K562 (cell line): Measurements from ENCODE around the gene IQCK. TPM values are rescaled to one million over a fixed set of nuclear protein-coding genes. Genes with fewer than 3 reads are reported as not detected.

Experiments
- ATAC-seq: fragments of 200-7000 bp; cut with Tn5 transposase; 3 replicates; pipeline ENCODE4 v1.9.1; 2020; ENCODE audit warnings: moderate library complexity
- BruUV-seq: library from RNA; stranded (reverse); fragments of 400-500 nt; replicated peaks from 2 replicates; lab custom pipeline; 2021; lab: Mats Ljungman, UMichigan
- CTCF ChIA-PET: fragments of 300-600 bp; formaldehyde crosslinking; extraction: SDS; loops from one replicate; lab custom pipeline; 2021; ENCODE audit warnings: low intra/inter-chr PET ratio; lab: Yijun Ruan, JAX
- POLR2A ChIA-PET: fragments of 300-600, 350-650 bp; sonication (Branson Sonifier 250); formaldehyde crosslinking; extraction: SDS; loops from one replicate; lab custom pipeline; 2021; ENCODE audit warnings: antibody characterized with exemption, inconsistent platforms; lab: Yijun Ruan, JAX
- DNase-seq, 4 experiments: peaks; one replicate each; pipeline versions ENCODE4 v3.0.0 to v3.0.0-alpha.2; 2011 to 2018; ENCODE audit warnings: low spot score in 3 of 4, mixed read lengths in 3 of 4; ENCODE audit errors: extremely low read depth in 1 of 4
- FAIRE-seq: peaks from 2 replicates; lab custom pipeline; 2011; peaks lifted over from hg19 to GRCh38; lab: Jason Lieb, UNC
- H2AFZ ChIP-seq: 2 replicates; pipeline ENCODE4 v1.6.0; 2011; ENCODE audit warnings: low read depth, low read length, control low read depth, inconsistent platforms
- H3K27ac ChIP-seq: fragments of 200-600 bp; 3 replicates; pipeline ENCODE4 v1.8.0; 2011; ENCODE audit warnings: low read depth, mild to moderate bottlenecking, control low read depth, inconsistent platforms, low read length, moderate library complexity, mixed read lengths; ENCODE audit errors: extremely low read depth
- H3K27me3 ChIP-seq, 2 experiments: fragments of 300-600 bp in 1 of 2; 2 replicates in 1 of 2; 3 replicates in 1 of 2; pipeline versions ENCODE4 v1.6.0 to v1.8.0; 2011; ENCODE audit warnings: inconsistent platforms in 2 of 2, low read length in 2 of 2, mild to moderate bottlenecking in 1 of 2, mixed read lengths in 1 of 2, moderate library complexity in 1 of 2; ENCODE audit not compliant: control insufficient read depth in 2 of 2, insufficient read depth in 2 of 2
- H3K36me3 ChIP-seq: fragments of 300-600 bp; 3 replicates; pipeline ENCODE4 v1.8.0; 2011; ENCODE audit warnings: mild to moderate bottlenecking, low read length, inconsistent platforms; ENCODE audit not compliant: control insufficient read depth, insufficient read depth
- H3K4me1 ChIP-seq, 2 experiments: fragments of 200-600 bp in 1 of 2; replicated peaks in 1 of 2; 2 replicates in 1 of 2; 3 replicates in 1 of 2; pipeline versions ENCODE4 v1.5.1 to v1.8.0; 2011; ENCODE audit warnings: inconsistent platforms in 2 of 2, low read length in 2 of 2, mild to moderate bottlenecking in 1 of 2, mixed read lengths in 1 of 2, moderate library complexity in 1 of 2; ENCODE audit not compliant: control insufficient read depth in 2 of 2, insufficient read depth in 2 of 2
- H3K4me2 ChIP-seq: 2 replicates; pipeline ENCODE4 v1.6.1; 2011; ENCODE audit warnings: low read length, control low read depth, inconsistent platforms, mixed read lengths; ENCODE audit not compliant: insufficient read depth
- H3K4me3 ChIP-seq: fragments of 200-600 bp; sonication (generic), shearing (Covaris generic); 2 replicates; pipeline ENCODE4 v1.5.1; 2016; ENCODE audit warnings: control low read depth, inconsistent platforms
- H3K79me2 ChIP-seq: fragments of 200-600 bp; 3 replicates; pipeline ENCODE4 v1.8.0; 2011; ENCODE audit warnings: low read length, inconsistent platforms; ENCODE audit not compliant: control insufficient read depth, insufficient read depth
- H3K9ac ChIP-seq, 2 experiments: 2 replicates each; pipeline versions ENCODE4 v1.6.0 to v1.6.1; 2011; ENCODE audit warnings: low read depth in 2 of 2, low read length in 2 of 2, control low read depth in 1 of 2, inconsistent platforms in 1 of 2, mild to moderate bottlenecking in 1 of 2, mixed read lengths in 1 of 2; ENCODE audit not compliant: insufficient read depth in 1 of 2
- H3K9me1 ChIP-seq: one replicate; pipeline ENCODE4 v1.6.0; 2011; ENCODE audit warnings: inconsistent platforms, mild to moderate bottlenecking, low read length, moderate library complexity; ENCODE audit not compliant: control insufficient read depth, insufficient read depth
- H3K9me3 ChIP-seq: replicated peaks from 2 replicates; pipeline ENCODE4 v1.5.1; 2011; ENCODE audit warnings: low read depth, low read length, inconsistent platforms; ENCODE audit not compliant: control insufficient read depth, insufficient read depth
- H4K20me1 ChIP-seq: replicated peaks from 2 replicates; pipeline ENCODE4 v1.6.1; 2011; ENCODE audit warnings: low read length, inconsistent platforms, mixed read lengths; ENCODE audit not compliant: control insufficient read depth, insufficient read depth
- HDGF ChIP-seq: fragments of 450-650 bp; IDR thresholded peaks from 2 replicates; pipeline ENCODE4 v1.6.1; 2016
- POLR2G ChIP-seq: fragments of 200-400 bp; formaldehyde crosslinking; IDR thresholded peaks from 2 replicates; pipeline ENCODE4 v1.6.1; 2017; ENCODE audit warnings: low read depth, mild to moderate bottlenecking, antibody characterized with exemption, low read length, moderate library complexity
- RBFOX2 ChIP-seq: fragments of 200-400 bp; formaldehyde crosslinking; IDR thresholded peaks from 2 replicates; pipeline ENCODE4 v1.6.1; 2017; ENCODE audit warnings: low read depth, mild to moderate bottlenecking, low read length, moderate library complexity
- SMAD2 ChIP-seq: fragments of 150-350 bp; IDR thresholded peaks from 2 replicates; pipeline ENCODE4 v1.6.1; 2014; ENCODE audit warnings: low read depth, mild to moderate bottlenecking, low read length
- SREBF2 ChIP-seq: sonication (generic); formaldehyde crosslinking; IDR thresholded peaks from 2 replicates; pipeline ENCODE4 v1.4.0; 2020; ENCODE audit warnings: mild to moderate bottlenecking, missing genetic modification reagents
- SUPT5H ChIP-seq: fragments of 450-650 bp; IDR thresholded peaks from 2 replicates; pipeline ENCODE4 v1.6.1; 2016
- TEAD1 ChIP-seq, 2 experiments: fragments of 450-650 bp in 1 of 2; sonication (generic) in 1 of 2; formaldehyde crosslinking; IDR thresholded peaks; 2 replicates each; pipeline versions ENCODE4 v1.4.0 to v1.8.0; 2020 to 2022; ENCODE audit warnings: mild to moderate bottlenecking in 2 of 2, missing genetic modification reagents in 1 of 2
- ZBTB7A ChIP-seq: IDR thresholded peaks from 2 replicates; pipeline ENCODE4 v1.6.1; 2011; ENCODE audit warnings: low read depth, mild to moderate bottlenecking, low read length, moderate library complexity, borderline replicate concordance; ENCODE audit not compliant: control insufficient read depth
- ZNF12 ChIP-seq: sonication (generic); formaldehyde crosslinking; IDR thresholded peaks from 2 replicates; pipeline ENCODE4 v1.4.0; 2020; ENCODE audit warnings: mild to moderate bottlenecking, missing genetic modification reagents
- WGBS: fragments of 100-300 bp; shearing (Covaris generic); methylation state at CpG from one replicate; pipeline ENCODE4 v1.1.6; 2016; ENCODE audit warnings: low coverage, mixed read lengths; ENCODE audit not compliant: insufficient coverage; ENCODE audit errors: missing lambda C conversion rate; 5-methylcytosine and 5-hydroxymethylcytosine counted together
- in situ Hi-C: fragments of 300-500 bp; cut with MboI; formaldehyde crosslinking; loops from 4 replicates; pipeline ENCODE4 v1.15.0; 2018; ENCODE audit warnings: inconsistent platforms, mixed read lengths
- intact Hi-C: fragments of 100-400 bp; cut with micrococcal nuclease; formaldehyde crosslinking; loops from 2 replicates; pipeline ENCODE4 v1.14.2; 2022
- polyA plus RNA-seq, 8 experiments: library from polyadenylated mRNA; depleted of rRNA in 4 of 8; stranded (reverse) in 5 of 8; unstranded in 3 of 8; fragments of >200 nt; fragmentation: Nextera tagmentation in 2 of 8; fragmentation: Illumina TruSeq in 1 of 8; extraction: Ambion mirVana in 2 of 8; extraction: Trizol in 1 of 8; gene quantifications; 2 replicates each; pipeline versions ENCODE4 v1.2.1 to v1.2.3, GENCODE V29; 2011 to 2014; ENCODE audit warnings: inconsistent platforms in 1 of 8, missing spikeins in 1 of 8
- total RNA-seq, 7 experiments: library from RNA; depleted of rRNA in 6 of 7; stranded (reverse); fragments of >200 nt in 6 of 7; fragmentation: Illumina TruSeq in 2 of 7; extraction: Trizol in 2 of 7; gene quantifications; 2 replicates each; pipeline versions ENCODE4 v1.2.1 to v1.2.3, GENCODE V29; 2011 to 2021; ENCODE audit warnings: low replicate concordance in 1 of 7

IQCK gene
- total and polyA plus RNA-seq, 9 of the 15 experiments (the other 6 are each of a cell fraction or from before 2014, with no cell fraction given), result 5.2 to 12.2 (median 7.3) TPM

DNA sequence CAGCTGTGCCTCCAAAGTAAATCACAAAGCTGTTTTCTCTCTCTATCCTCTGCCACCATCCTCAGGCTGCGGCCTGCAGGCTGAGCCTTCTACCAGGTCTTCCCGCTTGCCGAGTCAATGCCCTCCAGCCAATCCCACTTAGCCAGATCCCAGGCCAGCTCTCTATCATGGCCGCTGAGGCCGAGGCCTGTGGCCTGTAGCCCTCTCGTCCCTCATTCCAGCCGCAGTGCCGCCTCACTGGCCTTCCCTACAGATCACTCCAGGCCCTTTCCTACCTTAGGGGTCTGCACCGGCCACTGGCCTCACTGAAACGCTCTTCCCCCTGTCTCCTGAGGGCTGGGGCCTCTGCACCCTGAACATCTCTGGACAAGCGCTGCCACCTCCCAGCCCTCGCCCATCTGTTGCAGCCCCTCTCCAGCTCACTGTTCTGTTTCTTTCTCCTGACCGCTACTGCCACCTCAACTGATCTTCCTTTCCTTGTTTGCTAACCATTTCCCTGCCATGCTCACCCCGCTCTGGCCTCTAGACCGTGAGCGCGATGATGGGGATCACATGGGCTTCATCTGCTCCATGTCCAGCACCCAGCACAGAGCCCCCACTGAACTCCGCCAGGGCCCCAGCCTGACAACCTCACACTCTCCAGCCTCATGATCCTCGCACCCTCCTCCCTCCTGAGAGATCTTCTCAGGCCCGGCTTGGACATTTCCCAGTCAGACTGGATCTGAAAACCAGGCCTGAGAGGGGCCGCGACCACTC, 8.5 kb upstream of the IQCK start:
- no peak for DNase-seq
- H3K9me1 ChIP-seq, result peaks cover 11% of the 10 kb centered on the region
- WGBS, result 91% methylated on average over 18 of the region's 22 CpGs
- in situ Hi-C loops, result no loop called here
- CTCF ChIA-PET, result no interaction called here
- TF ChIP-seq ZNF12 (no peak), ZBTB7A (0 out of 2 replicates have a peak, but pooled peaks have one; percentile 20), TEAD1 (CRISPR knock-in tag; IDR thresholded peaks at IDR 0.05) (no peak), POLR2G (peak; percentile 39; the same call in 1 of the 2 replicates), SMAD2 (no peak), SUPT5H (0 out of 2 replicates have a peak, but pooled peaks have one; percentile 21), SREBF2 (CRISPR knock-in tag) (no peak), RBFOX2 (peak; percentile 26; the same call in 1 of the 2 replicates), HDGF (0 out of 2 replicates have a peak, but pooled peaks have one; percentile 14)
- TF ChIP-seq, all 486 proteins: peak for 5
- H3K9me3 ChIP-seq, result no peaks in the 10 kb centered on the region
- H4K20me1 ChIP-seq, result peaks cover 34% of the 10 kb centered on the region
- peaks cover 97% of the 10 kb centered on the region for H3K36me3 ChIP-seq
- peaks cover 51% of the 10 kb centered on the region for H3K79me2 ChIP-seq
- H3K27ac ChIP-seq, result peak overlapping the region; percentile 61; the same call in 1 of the 3 replicates
- no TSS peak for BruUV-seq
- POLR2A ChIA-PET, result interaction anchor here (0.5 to 1.6 kb wide), 7 partner anchors 9 to 50 kb away, joined by 3 to 11 read pairs (median 4); partner anchors contain the start of genes IQCK and KNOP1
- no peak overlapping the region for H3K4me3 ChIP-seq
- ATAC-seq, result peak; percentile 48
- H2AFZ ChIP-seq, result no peak overlapping the region
- H3K27me3 ChIP-seq, result no peaks in the 10 kb centered on the region
- intact Hi-C loops, result no loop called here
- peak overlapping the region in 1 of 2 experiments; percentile 77; a peak in 2 of 4 replicates for H3K9ac ChIP-seq
- peak overlapping the region; percentile 46; the same call in 1 of the 2 replicates for H3K4me2 ChIP-seq
- no peak for FAIRE-seq
- peaks cover 25 to 43% of the 10 kb centered on the region in 2 experiments; a peak in 4 of 5 replicates for H3K4me1 ChIP-seq
